ENCODE measurements around the gene GINS3.

- TF ChIP-seq CTCF (optimal IDR thresholded peaks at IDR 0.05 in 1 of 3, IDR thresholded peaks at IDR 0.05 in 1 of 3, conservative IDR thresholded peaks at IDR 0.05 in 1 of 3; ENCODE audit: extremely low read depth in 1 of 3, insufficient read depth in 2 of 3, low read length in 3 of 3) (peak in 1 of 3 experiments; percentile 46), EZH2 (IDR thresholded peaks at IDR 0.05; ENCODE audit: low read length) (no peak)
These were observed 43.5 kb downstream of the GINS3 start for GRCh38 chr16:58435779-58436178.

All from keratinocyte (primary cell).